Stimulated activated CD4-positive, alpha-beta T cell treated with anti-CD3 and anti-CD28 coated beads, Interleukin-12 subunit alpha, Interleukin-12 subunit beta, amount 100 ng/mL, for 48 hours (primary cell): ENCODE results near the gene TRPC4.

Experiments used
- DNase-seq, 3 donors: peaks; one replicate each; pipeline ENCODE4 v3.0.0-alpha.2; 2020; ENCODE audit warnings: low read depth in 2 of 3, low spot score in 1 of 3

Gene TRPC4

DNA sequence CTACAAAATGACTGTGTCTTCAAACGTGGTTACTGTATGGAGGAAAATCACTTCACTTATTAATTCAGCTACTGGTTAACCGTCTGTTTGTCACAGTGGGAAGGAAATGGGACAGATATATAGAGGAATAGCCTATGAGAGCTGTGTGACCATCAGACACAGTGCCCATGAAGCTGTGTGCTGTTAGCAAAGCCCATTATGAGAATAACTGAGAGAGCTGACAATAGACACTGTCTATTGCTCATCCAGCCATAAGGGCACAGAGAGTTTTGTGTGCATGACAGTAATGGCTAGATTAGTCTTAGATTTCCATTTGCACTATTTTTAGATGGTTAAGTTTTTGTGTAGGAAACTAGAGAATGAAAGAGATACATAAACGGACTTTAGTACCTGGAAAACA is 206.9 kb downstream of the TRPC4 start:
- DNase-seq = no peak

DNA sequence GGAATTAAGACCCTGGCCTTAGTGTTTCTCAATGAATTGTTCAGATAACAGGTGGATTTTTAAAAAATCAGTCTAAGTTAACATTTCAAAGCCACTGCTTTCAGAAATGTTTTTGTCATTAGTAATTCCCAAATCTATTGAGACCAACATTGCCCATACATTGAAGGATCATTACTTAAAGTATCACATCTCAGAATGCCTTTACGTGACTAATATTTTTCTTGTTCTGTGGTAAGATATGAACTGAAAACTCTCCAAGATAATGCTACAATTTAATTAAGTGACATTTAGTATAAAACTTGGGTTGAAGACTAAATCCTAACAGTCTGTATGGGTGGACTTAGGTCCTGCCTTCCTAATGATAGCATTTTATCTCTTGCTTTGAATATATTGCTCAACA is 211.6 kb downstream of the TRPC4 start:
- no peak for DNase-seq

DNA sequence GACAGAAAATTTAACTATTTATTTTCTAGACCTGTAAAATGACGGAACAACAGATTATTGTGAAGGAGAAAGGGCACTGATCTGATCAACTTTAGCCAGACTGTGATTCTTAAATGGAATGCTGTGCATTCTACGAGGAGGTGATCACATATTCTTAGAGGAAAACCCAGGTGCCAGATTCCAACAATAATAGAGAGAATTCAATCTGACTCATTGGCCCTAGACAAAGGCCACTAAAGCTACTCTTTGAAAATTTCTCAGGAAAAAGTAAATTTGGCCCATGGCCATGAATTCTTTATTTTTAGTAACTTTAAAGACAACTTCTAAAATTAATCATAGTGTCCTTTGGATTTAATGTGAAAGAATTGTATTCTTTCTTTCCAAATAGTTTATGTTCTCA is 212.4 kb downstream of the TRPC4 start:
- DNase-seq = no peak

DNA sequence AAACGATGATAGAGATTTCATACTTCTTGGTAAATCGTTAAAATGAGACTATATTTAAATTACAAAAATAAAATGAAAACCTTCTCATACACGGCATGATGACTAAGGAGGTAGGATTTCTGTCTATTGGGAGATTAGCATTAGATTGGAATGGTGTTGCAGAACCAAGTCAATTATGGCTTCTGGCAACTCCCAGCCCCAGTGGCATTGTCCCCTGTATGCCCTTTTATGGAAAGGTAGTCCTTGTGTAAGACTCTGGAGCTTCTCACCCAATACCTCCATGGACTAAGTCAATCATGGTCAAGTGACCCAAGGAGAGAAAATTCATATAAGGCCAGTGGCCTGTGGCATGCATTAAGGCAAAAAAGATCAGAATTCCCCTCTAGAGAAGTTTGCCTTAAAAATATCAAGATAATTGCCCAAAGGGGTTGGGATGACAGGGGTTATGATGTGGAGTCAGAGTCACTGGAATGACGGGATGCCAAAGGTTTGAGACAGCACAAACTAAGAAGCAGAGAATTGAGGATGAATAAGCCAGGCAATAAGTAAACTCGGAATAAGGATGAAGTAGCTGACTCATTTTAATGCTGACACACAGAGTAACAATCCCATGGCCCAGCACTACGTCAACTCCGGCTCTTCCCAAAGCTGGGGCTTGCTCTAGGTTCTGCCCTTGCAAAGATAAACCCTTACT is 213.2 kb downstream of the TRPC4 start:
- no peak for DNase-seq

DNA sequence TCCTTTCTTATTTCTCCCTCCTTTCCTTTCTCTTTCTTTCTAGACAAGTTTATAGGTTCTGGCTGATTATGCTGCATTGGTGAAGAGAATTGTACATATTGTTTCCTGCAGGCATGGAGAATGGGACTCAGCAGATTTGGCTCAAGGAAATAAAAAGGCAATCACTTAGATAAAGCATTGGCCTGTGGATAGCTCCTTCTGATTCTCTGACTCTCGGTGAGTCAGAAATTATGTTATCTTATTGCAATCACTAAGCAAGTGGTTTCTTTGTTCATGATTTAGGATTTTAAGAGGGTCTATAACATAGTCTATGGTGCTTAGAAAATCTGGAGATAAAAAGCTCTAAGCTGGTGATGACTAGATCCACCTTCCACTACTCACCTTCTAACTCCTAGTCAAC is 217.0 kb downstream of the TRPC4 start:
- no peak for DNase-seq

DNA sequence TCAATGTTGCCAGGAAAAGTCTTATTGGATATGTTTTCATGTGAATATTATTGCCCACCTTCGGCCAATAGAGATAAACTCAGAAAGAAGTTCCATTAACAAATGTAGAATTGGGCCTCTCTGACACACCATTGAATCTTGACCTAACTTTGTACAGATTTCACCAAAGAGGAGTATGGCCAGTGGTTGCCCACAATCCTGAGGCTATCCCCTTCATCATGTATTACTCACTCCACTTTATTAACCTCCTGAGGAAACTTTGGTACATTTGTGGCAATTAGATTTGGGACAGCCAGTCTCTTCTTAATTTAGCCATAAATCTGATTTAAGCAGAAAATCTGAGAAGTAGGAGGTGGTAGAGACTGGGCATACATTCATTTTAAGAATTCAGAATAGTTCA is 217.7 kb downstream of the TRPC4 start:
- no peak for DNase-seq

DNA sequence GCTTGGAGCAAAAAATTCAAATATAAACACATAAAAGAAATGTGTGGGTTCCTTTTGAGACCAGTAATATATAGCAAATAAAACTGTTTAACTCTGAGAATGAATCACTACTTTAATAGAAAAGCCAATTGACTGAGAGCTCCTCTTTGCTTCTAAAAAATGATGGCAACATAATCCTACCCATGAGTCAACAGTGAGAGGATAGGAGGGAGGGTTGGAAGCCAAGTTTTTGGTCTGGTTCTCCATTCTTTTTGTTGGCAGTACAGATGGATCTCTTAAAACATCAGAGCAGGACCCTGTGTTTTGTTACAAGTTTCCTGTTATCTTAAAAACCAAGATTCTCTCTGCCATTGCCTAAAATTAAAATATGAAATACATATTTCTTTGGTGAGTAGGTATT is 221.0 kb downstream of the TRPC4 start:
- no peak for DNase-seq

DNA sequence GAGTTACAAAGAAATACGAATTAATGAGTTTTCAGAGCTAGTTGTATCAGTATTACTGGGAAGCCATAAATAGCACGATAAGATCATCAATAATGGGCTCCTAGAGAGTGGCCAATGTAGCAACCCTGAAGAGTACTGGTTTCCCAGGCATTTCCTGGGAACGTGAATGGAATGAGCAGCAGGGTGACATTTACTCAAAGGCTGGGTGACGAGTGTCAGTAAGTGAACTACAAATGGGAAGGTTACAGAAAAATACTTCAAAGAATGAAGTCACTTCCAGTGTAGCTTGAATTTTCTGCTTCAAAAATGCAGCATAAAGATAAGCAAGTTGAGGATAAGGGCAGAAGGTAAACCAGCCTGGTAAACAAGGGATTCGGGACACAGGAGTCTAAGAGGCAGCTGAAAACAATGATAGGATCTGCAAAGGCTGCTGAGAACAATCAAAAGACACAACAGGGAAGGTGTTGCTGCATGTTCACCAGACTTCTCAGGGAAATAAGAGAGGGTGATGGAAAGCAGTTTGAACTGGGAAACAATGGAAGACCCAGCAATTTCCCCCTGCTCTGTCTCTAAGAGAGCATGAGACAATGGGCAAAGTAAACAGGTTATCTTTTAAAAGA is 222.4 kb downstream of the TRPC4 start:
- DNase-seq = no peak

DNA sequence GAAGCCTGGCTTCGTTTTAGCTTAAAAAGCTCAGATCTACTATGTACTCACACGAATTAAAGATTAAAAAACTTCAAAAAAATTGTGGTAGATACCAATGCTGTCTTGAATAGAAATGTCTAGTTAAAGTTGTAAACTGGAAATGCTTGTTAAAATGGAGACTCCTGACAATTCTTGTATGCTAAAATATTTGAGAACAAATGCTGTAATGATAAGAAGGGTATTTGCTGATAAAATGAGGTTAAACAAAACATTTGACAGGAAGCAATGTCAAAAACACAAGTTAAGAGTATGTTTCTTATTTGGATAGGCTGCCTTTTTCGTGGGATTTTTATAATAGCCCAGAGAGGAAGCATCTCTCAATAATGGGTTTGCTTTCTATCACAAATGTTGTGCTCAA is 223.0 kb downstream of the TRPC4 start:
- DNase-seq = no peak

DNA sequence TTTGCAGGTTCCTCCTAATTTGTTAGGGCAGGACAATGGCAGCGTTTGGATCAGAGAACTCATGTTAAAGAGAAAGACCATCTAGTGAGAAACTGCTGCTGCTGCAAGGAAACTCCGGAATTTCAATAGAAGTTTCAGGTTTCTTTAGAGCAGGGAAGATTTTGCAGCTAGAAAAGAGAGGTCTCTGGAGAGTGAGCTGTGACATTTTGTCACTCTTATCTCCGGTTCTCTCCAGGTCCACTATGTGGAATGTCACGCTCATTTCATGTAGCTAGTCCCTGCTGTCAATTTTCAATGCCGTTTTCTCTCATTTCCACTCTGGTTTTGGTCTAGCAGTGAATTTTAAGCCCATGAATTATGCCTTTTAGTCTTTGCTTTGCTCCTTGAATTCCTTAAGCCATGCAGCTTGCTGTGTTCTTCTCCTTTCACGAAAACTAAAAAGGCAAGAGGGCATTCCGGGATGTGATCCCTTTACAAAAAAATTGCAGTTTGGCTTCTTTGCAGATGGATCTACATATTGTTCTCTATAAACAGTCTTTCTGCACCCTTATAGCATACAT is 224.3 kb downstream of the TRPC4 start:
- DNase-seq = no peak

DNA sequence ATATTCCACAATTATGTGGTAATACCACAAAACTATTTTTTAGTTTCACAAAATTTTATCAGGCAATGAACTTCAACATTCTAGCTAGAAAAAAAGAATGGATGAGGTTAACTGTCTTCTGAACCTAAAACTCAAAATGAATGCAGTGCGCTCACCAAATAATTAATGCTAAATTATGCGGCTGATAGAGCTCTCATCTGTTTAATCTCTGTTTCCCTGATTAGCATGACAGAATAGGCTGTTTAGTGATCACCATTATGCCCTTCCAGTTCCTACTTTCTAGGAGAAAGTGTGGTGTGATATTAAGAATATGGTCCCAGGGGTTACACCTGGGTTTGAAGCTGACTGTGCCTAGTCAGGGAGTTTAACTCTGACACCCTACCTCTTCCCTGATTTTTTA is 228.2 kb downstream of the TRPC4 start:
- no peak for DNase-seq

DNA sequence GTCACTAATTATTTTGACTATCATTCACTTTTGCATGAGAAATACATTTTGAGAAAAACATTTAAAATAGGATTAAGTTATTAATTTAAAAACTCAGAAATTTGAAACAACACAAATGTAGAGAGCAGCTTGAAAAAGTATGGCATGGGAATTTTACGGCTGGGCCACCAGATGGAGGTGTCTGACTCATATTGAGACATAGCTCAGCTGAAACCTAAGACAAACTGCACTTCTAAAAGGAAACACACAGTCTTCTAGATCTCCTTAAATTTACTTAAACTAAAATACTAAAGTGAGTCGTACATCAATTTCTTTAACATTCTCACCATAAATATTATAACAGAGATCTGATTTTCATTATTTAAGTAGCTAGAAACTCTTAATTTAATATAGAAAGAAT is 229.1 kb downstream of the TRPC4 start:
- no peak for DNase-seq

DNA sequence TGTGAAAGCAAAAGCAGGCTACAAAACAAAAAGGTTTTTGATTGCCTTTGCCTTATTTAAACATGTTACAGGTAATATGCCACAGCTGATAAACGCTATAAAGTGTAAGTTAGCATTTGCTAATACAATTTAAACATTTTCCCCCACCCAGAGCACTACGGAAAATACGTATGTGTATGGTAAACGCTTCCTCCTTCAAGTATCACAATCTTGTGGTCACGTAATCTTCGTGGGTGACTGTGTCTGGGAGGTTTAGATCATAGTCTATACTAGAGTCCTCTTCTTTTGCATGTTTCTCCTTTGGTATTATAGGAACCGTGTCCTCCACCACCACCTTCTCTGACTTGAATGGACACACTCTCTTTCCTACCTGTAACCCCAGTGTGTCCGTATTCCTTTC is 232.9 kb downstream of the TRPC4 start:
- no peak for DNase-seq

DNA sequence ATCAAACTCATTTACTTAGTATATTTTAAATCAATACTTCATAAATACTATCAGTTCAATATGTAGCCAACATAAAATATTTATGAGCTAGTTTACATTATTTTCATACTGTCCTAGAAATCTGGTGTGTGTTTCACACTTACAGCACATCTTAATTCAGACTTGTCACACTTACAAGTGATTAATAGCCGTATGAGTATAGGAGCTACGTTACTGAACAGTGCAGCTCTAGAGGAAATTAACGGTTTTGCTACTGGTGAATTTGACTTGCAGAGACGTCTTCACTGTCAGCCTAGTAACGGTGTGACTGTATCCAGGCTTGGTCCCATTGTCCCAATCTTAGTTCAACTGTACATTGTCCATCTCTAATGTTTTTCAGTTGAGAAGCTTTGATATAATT is 237.3 kb downstream of the TRPC4 start:
- DNase-seq = no peak

DNA sequence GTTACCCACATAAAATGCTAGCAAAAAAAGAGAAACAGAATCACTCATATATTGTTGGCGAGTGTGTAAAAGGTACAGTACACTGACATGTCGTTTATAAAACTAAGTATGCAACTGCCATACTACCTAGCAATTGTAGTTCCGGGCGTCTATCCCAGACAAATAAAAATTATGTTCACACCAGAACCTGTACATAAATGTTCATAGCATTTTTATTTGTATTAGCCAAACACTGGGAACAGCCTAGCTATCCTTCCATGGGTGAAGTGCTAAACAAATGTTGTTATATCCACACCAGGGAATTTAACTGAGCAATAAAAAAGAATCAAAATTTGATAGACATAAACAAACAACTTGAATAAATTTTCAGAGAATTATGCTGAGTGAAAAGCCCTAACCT is 242.1 kb downstream of the TRPC4 start:
- no peak for DNase-seq

DNA sequence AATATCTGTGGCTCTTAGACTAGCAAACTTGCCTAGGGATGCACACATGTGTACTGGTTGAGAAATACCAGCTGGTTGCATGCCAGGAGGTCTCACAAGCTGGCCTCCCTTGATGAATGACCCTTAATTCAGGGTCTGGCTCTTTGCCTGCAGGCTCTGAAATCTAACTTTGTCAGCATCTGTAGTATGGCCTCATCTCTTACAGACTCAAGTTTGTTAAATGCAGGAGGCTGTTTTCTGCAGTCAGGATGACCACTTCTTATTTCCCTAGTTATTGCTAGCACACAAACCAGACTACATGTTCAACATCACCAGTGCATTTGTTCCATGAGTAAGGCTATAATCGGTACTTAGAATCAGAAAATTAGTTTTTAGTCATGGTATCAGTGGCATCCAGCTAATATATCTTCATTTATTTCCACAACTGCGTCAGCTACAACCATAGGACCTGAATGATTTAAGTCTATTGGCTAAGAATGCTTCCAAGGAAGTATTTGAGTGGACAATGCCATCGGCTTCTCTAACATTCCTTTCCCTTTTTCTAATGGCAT is 247.7 kb downstream of the TRPC4 start:
- no peak for DNase-seq

DNA sequence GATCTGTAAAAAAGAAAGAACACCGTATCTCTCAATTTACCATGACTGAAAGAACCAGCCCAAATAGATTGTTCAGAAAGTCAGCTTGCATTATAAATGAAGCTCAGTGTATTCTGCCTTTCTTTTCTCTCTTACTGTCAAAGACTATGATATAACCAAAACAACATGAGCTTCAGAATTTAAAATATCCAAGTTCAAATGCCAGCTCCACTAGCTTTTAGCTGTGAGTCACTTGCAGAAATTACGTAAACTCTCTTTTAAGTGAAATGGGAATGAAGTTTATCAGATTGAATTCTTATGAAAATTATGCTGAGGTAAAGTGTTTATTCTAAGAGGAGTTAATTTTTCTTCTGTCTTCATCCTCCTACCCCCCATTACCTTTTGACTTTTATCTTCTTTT is 251.0 kb downstream of the TRPC4 start:
- DNase-seq = no peak

DNA sequence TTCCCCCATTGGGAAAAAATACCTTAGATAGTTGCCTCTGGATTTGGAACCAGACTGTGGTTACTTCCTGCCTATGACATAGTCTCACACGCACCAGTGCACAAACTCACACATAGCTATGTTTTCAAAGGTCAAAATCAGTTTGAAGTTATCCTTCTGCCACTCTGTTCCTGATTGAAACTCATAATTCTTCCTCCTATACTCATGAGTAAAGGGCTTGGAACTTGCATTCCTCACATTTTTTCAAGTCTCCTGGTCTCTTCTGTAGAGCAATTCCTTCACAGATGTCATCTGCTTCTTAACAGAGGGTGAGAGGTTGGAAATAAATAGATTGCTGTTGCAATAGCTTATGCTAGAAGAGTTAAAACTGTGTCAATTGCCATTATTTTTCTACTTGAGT is 252.4 kb downstream of the TRPC4 start:
- DNase-seq = no peak

DNA sequence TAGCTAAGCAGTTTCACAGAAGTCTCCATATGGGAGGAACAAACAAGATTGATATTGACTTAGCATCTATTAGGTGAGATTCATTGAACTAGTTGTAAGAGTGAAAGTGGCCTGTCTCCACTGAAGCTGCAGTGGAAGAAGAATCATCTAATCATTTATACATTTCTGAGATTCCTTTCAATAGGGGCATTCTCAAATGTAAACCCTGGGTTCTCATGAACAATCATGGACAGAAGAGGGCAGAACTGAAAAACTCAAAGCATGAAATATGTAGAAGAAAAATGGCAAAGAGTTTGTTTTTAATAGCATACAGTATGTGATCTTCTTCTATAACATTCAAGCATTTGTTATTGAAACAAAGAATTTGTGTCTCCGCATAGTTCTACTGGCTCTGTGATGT is 253.4 kb downstream of the TRPC4 start:
- DNase-seq = no peak

DNA sequence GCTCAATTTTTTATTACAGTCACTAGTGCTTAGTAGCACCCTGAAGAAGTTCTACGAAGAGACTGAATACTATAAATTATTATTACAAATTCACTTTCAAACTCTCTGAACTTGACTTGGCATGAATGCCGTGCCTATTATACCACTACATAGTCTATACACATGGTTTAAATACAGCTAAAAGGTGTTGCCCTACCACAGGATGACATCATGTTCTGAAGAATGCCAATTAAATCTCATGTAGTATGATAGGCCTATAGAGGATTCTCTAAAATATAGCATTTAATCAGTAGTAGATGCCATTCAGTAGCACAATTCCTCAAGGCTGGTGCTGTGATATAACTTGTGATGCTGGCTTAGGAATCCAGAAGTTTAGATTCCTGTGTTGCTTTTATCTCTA is 254.3 kb downstream of the TRPC4 start:
- DNase-seq = no peak

DNA sequence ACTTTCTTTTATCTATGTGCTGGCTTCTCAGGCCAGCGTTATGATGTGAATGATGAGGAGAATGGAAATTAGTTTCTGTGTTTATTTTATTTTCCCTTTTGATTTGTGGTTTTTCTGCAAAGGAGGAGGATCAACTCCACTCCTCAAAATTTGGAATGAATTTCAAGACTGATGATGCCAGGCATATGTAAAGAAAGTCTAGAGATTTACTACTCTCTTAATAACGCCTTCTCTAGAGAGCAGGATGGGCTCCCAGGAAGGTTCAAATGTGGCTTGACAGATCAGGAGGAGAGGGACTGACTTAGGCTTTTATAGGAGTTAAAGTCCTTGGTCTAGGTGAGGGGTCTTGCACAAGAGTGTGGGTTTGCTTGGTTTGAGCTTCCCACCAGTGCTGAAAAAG is 255.9 kb downstream of the TRPC4 start:
- no peak for DNase-seq

DNA sequence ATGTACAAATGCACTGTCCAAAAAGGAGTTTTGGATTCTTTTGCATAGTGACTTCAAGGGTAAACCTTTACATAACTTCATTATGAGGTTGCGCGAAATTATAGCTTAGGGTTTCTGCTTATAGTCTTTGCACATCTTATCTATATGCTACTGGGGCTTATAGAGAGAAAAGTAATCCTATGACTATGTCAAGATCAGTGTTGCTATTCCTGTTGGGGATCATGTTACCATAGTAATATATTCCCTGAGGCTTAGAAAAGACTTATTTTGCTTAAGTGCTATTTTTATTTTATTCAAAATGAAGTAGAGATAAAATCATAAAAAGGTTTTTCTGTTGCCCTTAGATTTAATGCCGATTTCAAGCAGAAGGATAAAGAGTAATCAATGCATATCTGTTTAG is 256.3 kb downstream of the TRPC4 start:
- DNase-seq = no peak
